ENCODE results near the gene PEX26. TPM values are rescaled to one million over a fixed set of nuclear protein-coding genes. Genes with fewer than 3 reads are reported as not detected.

PEX26 gene
- total and polyA plus RNA-seq, 2 of the 13 experiments (the other 11 are each of a cell fraction or from before 2014, with no cell fraction given): 10.6 to 25.1 TPM

- TF ChIP-seq EHMT2 (IDR thresholded peaks at IDR 0.05; ENCODE audit: borderline replicate concordance, low read depth, low read length) (no peak), SAP130 (CRISPR knock-in tag; IDR thresholded peaks at IDR 0.05; ENCODE audit: low read depth) (no peak), SRF (IDR thresholded peaks at IDR 0.05; ENCODE audit: low read depth, low read length) (no peak), AHR (CRISPR knock-in tag; IDR thresholded peaks at IDR 0.05) (no peak), ZNF562 (CRISPR knock-in tag; IDR thresholded peaks at IDR 0.05; ENCODE audit: borderline replicate concordance) (no peak), GTF3A (CRISPR knock-in tag; conservative IDR thresholded peaks at IDR 0.05) (no peak), USF2 (IDR thresholded peaks at IDR 0.05; ENCODE audit: low read depth, low read length) (no peak), USF2 (CRISPR knock-in tag; IDR thresholded peaks at IDR 0.05; ENCODE audit: borderline replicate concordance) (no peak)
Measured at GRCh38 chr22:18101536-18101935, 23.7 kb downstream of the PEX26 start (continued).

GRCh38 chr22:18103527-18104269 is 25.9 kb downstream of the PEX26 start:
- no peaks in the 10 kb centered on the region for H3K4me1 ChIP-seq (ENCODE audit: insufficient read depth, low read length)
- intact Hi-C loops (cut with micrococcal nuclease; ENCODE audit: unreplicated experiment): no loop called here
- no peaks in the 10 kb centered on the region for H3K79me2 ChIP-seq (ENCODE audit: insufficient read depth, low read length)
- TF ChIP-seq STAG1 (CRISPR knock-in tag; IDR thresholded peaks at IDR 0.05) (no peak), RBFOX2 (IDR thresholded peaks at IDR 0.05; ENCODE audit: low read depth, low read length) (no peak), PREB (CRISPR knock-in tag; IDR thresholded peaks at IDR 0.05) (no peak), ZNF776 (CRISPR knock-in tag; IDR thresholded peaks at IDR 0.05) (no peak), ZC3H13 (CRISPR knock-in tag; IDR thresholded peaks at IDR 0.05) (no peak), TEF (CRISPR knock-in tag; IDR thresholded peaks at IDR 0.05) (no peak), ZNF329 (CRISPR knock-in tag; IDR thresholded peaks at IDR 0.05; ENCODE audit: low read depth) (no peak), EP300 (IDR thresholded peaks at IDR 0.05; ENCODE audit: low read depth in 2 of 2, low read length in 2 of 2) (no peak), EP300 (CRISPR knock-in tag; IDR thresholded peaks at IDR 0.05; ENCODE audit: borderline replicate concordance) (no peak), MYNN (CRISPR knock-in tag; IDR thresholded peaks at IDR 0.05; ENCODE audit: low read depth) (no peak), GATAD1 (CRISPR knock-in tag; IDR thresholded peaks at IDR 0.05) (no peak), FOXJ3 (CRISPR knock-in tag; IDR thresholded peaks at IDR 0.05; ENCODE audit: borderline replicate concordance) (no peak), FOXO1 (CRISPR knock-in tag; IDR thresholded peaks at IDR 0.05) (no peak)
- no peaks in the 10 kb centered on the region for H3K36me3 ChIP-seq (replicated peaks in 1 of 2; ENCODE audit: control insufficient read depth in 1 of 2, insufficient read depth in 2 of 2, low read length in 2 of 2)
- no peak overlapping the region for H3K9ac ChIP-seq (ENCODE audit: insufficient read depth, low read depth, low read length)
- ATAC-seq (no peak), DNase-seq (ENCODE audit: low spot score) (no peak), FAIRE-seq (no peak)
- no peak overlapping the region for H2AFZ ChIP-seq (ENCODE audit: low read length)
- no peaks in the 10 kb centered on the region for H4K20me1 ChIP-seq (ENCODE audit: insufficient read depth, low read length)
- no peak overlapping the region for H3K27ac ChIP-seq (ENCODE audit: extremely low read length, insufficient read depth, low read length)
- ChIA-PET POLR2A (no interaction called here), CTCF (ENCODE audit: low intra/inter-chr PET ratio, low total read pairs) (no interaction called here)
- no peaks in the 10 kb centered on the region for H3K9me3 ChIP-seq (ENCODE audit: low read length)
- H3K27me3 ChIP-seq (ENCODE audit: control insufficient read depth in 1 of 2, insufficient read depth in 2 of 2, low read length in 2 of 2): no peaks in the 10 kb centered on the region; a peak in 1 of 5 replicates
- BruUV-seq (replicated peaks): no TSS peak
- H3K4me3 ChIP-seq (replicated peaks in 1 of 3; ENCODE audit: insufficient read depth in 1 of 3, low read depth in 2 of 3, low read length in 3 of 3): no peak overlapping the region
- in situ Hi-C loops (cut with HindIII; ENCODE audit: extremely low pct_ligation_motif_present, low pct_unique_long_range_greater_than_20kb): no loop called here
- H3K4me2 ChIP-seq (ENCODE audit: low read depth, low read length): no peak overlapping the region
- 91% methylated on average over 14 of the region's 14 CpGs for WGBS (ENCODE audit: low lambda C conversion rate)
